GM23248 (cell line): ENCODE data around the gene NOC2L. TPM values are rescaled to one million over a fixed set of nuclear protein-coding genes. Genes with fewer than 3 reads are reported as not detected.
"Not testable (repeated sequence)": the region's sequence is repeated elsewhere in the genome, so short reads cannot be mapped to it uniquely, and the experiment has no call there.

Source experiments
- DNase-seq: peaks from one replicate; pipeline ENCODE4 v3.0.0-alpha.2; 2015
- H2AFZ ChIP-seq: fragments of 200-600 bp; sonication (generic); 2 replicates; pipeline ENCODE4 v1.6.1; 2016; ENCODE audit warnings: antibody characterized with exemption
- H3F3A ChIP-seq: fragments of 200-600 bp; sonication (generic); 2 replicates; pipeline ENCODE4 v1.6.1; 2016; ENCODE audit warnings: mild to moderate bottlenecking, antibody characterized with exemption, mixed run types; ENCODE audit not compliant: insufficient read depth
- H3K27ac ChIP-seq: fragments of 200-600 bp; sonication (generic); 2 replicates; pipeline ENCODE4 v1.5.1; 2016; ENCODE audit warnings: mild to moderate bottlenecking
- H3K27me3 ChIP-seq: fragments of 200-600 bp; sonication (generic); replicated peaks from 2 replicates; pipeline ENCODE4 v1.6.1; 2016; ENCODE audit warnings: mild to moderate bottlenecking; ENCODE audit not compliant: insufficient read depth
- H3K36me3 ChIP-seq: fragments of 200-600 bp; sonication (generic); 2 replicates; pipeline ENCODE4 v1.6.1; 2016; ENCODE audit warnings: low read depth, mild to moderate bottlenecking
- H3K4me1 ChIP-seq: fragments of 200-600 bp; sonication (generic); 2 replicates; pipeline ENCODE4 v1.6.1; 2016; ENCODE audit warnings: mild to moderate bottlenecking; ENCODE audit not compliant: insufficient read depth
- H3K4me2 ChIP-seq: fragments of 200-600 bp; sonication (generic); one replicate; pipeline ENCODE4 v1.6.1; 2016; ENCODE audit warnings: mild to moderate bottlenecking; ENCODE audit not compliant: unreplicated experiment
- H3K4me3 ChIP-seq: fragments of 200-600 bp; sonication (generic); 2 replicates; pipeline ENCODE4 v1.5.1; 2016; ENCODE audit warnings: mild to moderate bottlenecking
- H3K79me2 ChIP-seq: fragments of 200-600 bp; sonication (generic); 2 replicates; pipeline ENCODE4 v1.6.1; 2016; ENCODE audit warnings: mild to moderate bottlenecking; ENCODE audit not compliant: insufficient read depth
- H3K9ac ChIP-seq: fragments of 200-600 bp; sonication (generic); 2 replicates; pipeline ENCODE4 v1.6.1; 2016; ENCODE audit warnings: mild to moderate bottlenecking
- H3K9me2 ChIP-seq: fragments of 200-600 bp; sonication (generic); 2 replicates; pipeline ENCODE4 v1.6.1; 2016; ENCODE audit warnings: mixed run types, mild to moderate bottlenecking, moderate library complexity; ENCODE audit not compliant: insufficient read depth
- H3K9me3 ChIP-seq: fragments of 200-600 bp; sonication (generic); one replicate; pipeline ENCODE4 v1.6.1; 2017; ENCODE audit warnings: low read depth
- H4K20me1 ChIP-seq: fragments of 200-600 bp; sonication (generic); 2 replicates; pipeline ENCODE4 v1.6.0; 2016; ENCODE audit not compliant: insufficient read depth
- EZH2 ChIP-seq: fragments of 200-600 bp; sonication (generic); IDR thresholded peaks from 2 replicates; pipeline ENCODE4 v1.6.1; 2018; ENCODE audit warnings: antibody characterized with exemption, mild to moderate bottlenecking; ENCODE audit not compliant: insufficient read depth, poor library complexity, severe bottlenecking
- EZH2phosphoT487 ChIP-seq: fragments of 200-600 bp; sonication (generic); IDR thresholded peaks from 2 replicates; pipeline ENCODE4 v1.6.1; 2018; ENCODE audit warnings: antibody characterized with exemption, moderate library complexity, mild to moderate bottlenecking, low read depth; ENCODE audit not compliant: insufficient read depth
- WGBS, 2 experiments: methylation state at CpG; one replicate each; pipeline ENCODE4 v1.1.6; 2015 to 2017; ENCODE audit warnings: low lambda C conversion rate in 2 of 2, low coverage in 1 of 2; ENCODE audit errors: missing lambda C conversion rate in 2 of 2; 5-methylcytosine and 5-hydroxymethylcytosine counted together
- in situ Hi-C: fragments of 300-500 bp; cut with MboI; formaldehyde crosslinking; loops from 2 replicates; pipeline ENCODE4 v1.15.0; 2020
- polyA plus RNA-seq: library from polyadenylated mRNA; unstranded; fragments of >200 nt; fragmentation: Nextera tagmentation; extraction: Ambion mirVana; gene quantifications from 2 replicates; pipeline ENCODE4 v1.2.1, GENCODE V29; 2016
- total RNA-seq: library from RNA; depleted of rRNA; stranded (reverse); fragments of >200 nt; shearing (Covaris generic); gene quantifications from 2 replicates; pipeline ENCODE4 v1.2.3, GENCODE V29; 2014

The NOC2L gene
- total and polyA plus RNA-seq, 2 experiments from 2014 or later = 64.0 to 67.3 TPM

GRCh38 chr1:903305-903704 is 55.8 kb downstream of the NOC2L start:
- DNase-seq = no peak
- in situ Hi-C loops = no loop called here
- 0 out of 2 replicates have a peak, but pooled peaks cover 2% of the 10 kb centered on the region for H3K27me3 ChIP-seq
- TF ChIP-seq EZH2 (no peak), EZH2phosphoT487 (no peak)
- H3F3A ChIP-seq = no peaks in the 10 kb centered on the region; the same call in 1 of the 2 replicates
- no peaks in the 10 kb centered on the region for H3K79me2 ChIP-seq
- H3K27ac ChIP-seq = no peak overlapping the region
- no peaks in the 10 kb centered on the region for H3K36me3 ChIP-seq
- no peak overlapping the region for H3K4me2 ChIP-seq
- 89 to 94% methylated on average over 10 of the region's 10 CpGs for WGBS, 2 experiments
- no peak overlapping the region for H2AFZ ChIP-seq
- H3K9me2 ChIP-seq = no peaks in the 10 kb centered on the region
- no peak overlapping the region for H3K4me3 ChIP-seq
- no peaks in the 10 kb centered on the region for H4K20me1 ChIP-seq
- H3K4me1 ChIP-seq = peaks cover 17% of the 10 kb centered on the region
- no peak overlapping the region for H3K9ac ChIP-seq
- H3K9me3 ChIP-seq = no peaks in the 10 kb centered on the region

GRCh38 chr1:902802-903201 is 56.3 kb downstream of the NOC2L start:
- no peaks in the 10 kb centered on the region for H3K9me3 ChIP-seq
- no peak overlapping the region for H3K27ac ChIP-seq
- no peak overlapping the region for H3K4me3 ChIP-seq
- no peaks in the 10 kb centered on the region for H3K9me2 ChIP-seq
- no peak overlapping the region for H3K9ac ChIP-seq
- no peak overlapping the region for H3K4me2 ChIP-seq
- no peak overlapping the region for H2AFZ ChIP-seq
- WGBS, 2 experiments = 81 to 91% methylated on average over 11 to 21 of the region's 21 CpGs
- H3K79me2 ChIP-seq = no peaks in the 10 kb centered on the region
- no peaks in the 10 kb centered on the region for H4K20me1 ChIP-seq
- H3K36me3 ChIP-seq = no peaks in the 10 kb centered on the region
- DNase-seq = no peak
- 0 out of 2 replicates have a peak, but pooled peaks cover 7% of the 10 kb centered on the region for H3K27me3 ChIP-seq
- H3K4me1 ChIP-seq = peaks cover 17% of the 10 kb centered on the region
- no peaks in the 10 kb centered on the region; the same call in 1 of the 2 replicates for H3F3A ChIP-seq
- TF ChIP-seq EZH2phosphoT487 = no peak
- TF ChIP-seq EZH2 = no peak
- in situ Hi-C loops = no loop called here

GRCh38 chr1:901108-901859 is 57.8 kb downstream of the NOC2L start:
- in situ Hi-C loops = no loop called here
- DNase-seq = no peak
- H3K4me3 ChIP-seq = no peak overlapping the region
- H3K4me1 ChIP-seq = peaks cover 10% of the 10 kb centered on the region
- H3K27ac ChIP-seq = no peak overlapping the region
- H4K20me1 ChIP-seq = no peaks in the 10 kb centered on the region
- no peaks in the 10 kb centered on the region for H3K9me3 ChIP-seq
- no peaks in the 10 kb centered on the region for H3K9me2 ChIP-seq
- no peaks in the 10 kb centered on the region for H3K36me3 ChIP-seq
- no peaks in the 10 kb centered on the region for H3K79me2 ChIP-seq
- H3K27me3 ChIP-seq = peaks cover 11% of the 10 kb centered on the region; the same call in 1 of the 2 replicates
- no peak overlapping the region for H3K9ac ChIP-seq
- no peak for TF ChIP-seq EZH2
- H3F3A ChIP-seq = no peaks in the 10 kb centered on the region; the same call in 1 of the 2 replicates
- WGBS, 2 experiments = 71 to 73% methylated on average over 18 of the region's 18 CpGs
- H2AFZ ChIP-seq = no peak overlapping the region
- no peak overlapping the region for H3K4me2 ChIP-seq

- no peak overlapping the region for H3K27ac ChIP-seq
- TF ChIP-seq EZH2phosphoT487 = no peak
- no peak for TF ChIP-seq EZH2
- no peaks in the 10 kb centered on the region for H3K4me1 ChIP-seq
- H2AFZ ChIP-seq = no peak overlapping the region
- H3K9me2 ChIP-seq = no peaks in the 10 kb centered on the region
- H3K36me3 ChIP-seq = no peaks in the 10 kb centered on the region
- no peak overlapping the region for H3K4me3 ChIP-seq
- WGBS, 2 experiments = 76 to 77% methylated on average over 8 of the region's 8 CpGs
- DNase-seq = no peak
- H4K20me1 ChIP-seq = no peaks in the 10 kb centered on the region
- H3K27me3 ChIP-seq = peaks cover 11% of the 10 kb centered on the region; the same call in 1 of the 2 replicates
- no peak overlapping the region for H3K9ac ChIP-seq
- no peaks in the 10 kb centered on the region for H3K9me3 ChIP-seq
- in situ Hi-C loops = no loop called here
- no peak overlapping the region for H3K4me2 ChIP-seq
- no peaks in the 10 kb centered on the region for H3F3A ChIP-seq
- H3K79me2 ChIP-seq = no peaks in the 10 kb centered on the region
Observed at GRCh38 chr1:899636-900317, 59.3 kb downstream of the NOC2L start.

- H3K4me1 ChIP-seq, H3K36me3 ChIP-seq, H3K27ac ChIP-seq, H4K20me1 ChIP-seq, H3K4me3 ChIP-seq, H3K9ac ChIP-seq, H3F3A ChIP-seq, H2AFZ ChIP-seq, H3K9me2 ChIP-seq, in situ Hi-C loops, DNase-seq, H3K79me2 ChIP-seq, H3K9me3 ChIP-seq, H3K4me2 ChIP-seq: not testable (repeated sequence)
- peaks cover 11% of the 10 kb centered on the region; the same call in 1 of the 2 replicates for H3K27me3 ChIP-seq
- 45 to 46% methylated on average over 17 of the region's 17 CpGs for WGBS, 2 experiments
Observed at GRCh38 chr1:897951-898350, 61.1 kb downstream of the NOC2L start.
